DMS53 treated with DMSO at 0.1 percent for 48 hours (cell line): ENCODE data around the gene FAM110D.
A peak's percentile ranks its signal among the peaks of the same experiment; 100 is the strongest.

ENCODE experiments used
- DNase-seq: peaks from one replicate; lab custom pipeline; 2025; ENCODE audit not compliant: unreplicated experiment; lab: John Stamatoyannopoulos, UW

FAM110D gene

GRCh38 chr1:26161415-26162219 is 2.7 kb downstream of the FAM110D start:
- DNase-seq, result peak; percentile 53

DNA sequence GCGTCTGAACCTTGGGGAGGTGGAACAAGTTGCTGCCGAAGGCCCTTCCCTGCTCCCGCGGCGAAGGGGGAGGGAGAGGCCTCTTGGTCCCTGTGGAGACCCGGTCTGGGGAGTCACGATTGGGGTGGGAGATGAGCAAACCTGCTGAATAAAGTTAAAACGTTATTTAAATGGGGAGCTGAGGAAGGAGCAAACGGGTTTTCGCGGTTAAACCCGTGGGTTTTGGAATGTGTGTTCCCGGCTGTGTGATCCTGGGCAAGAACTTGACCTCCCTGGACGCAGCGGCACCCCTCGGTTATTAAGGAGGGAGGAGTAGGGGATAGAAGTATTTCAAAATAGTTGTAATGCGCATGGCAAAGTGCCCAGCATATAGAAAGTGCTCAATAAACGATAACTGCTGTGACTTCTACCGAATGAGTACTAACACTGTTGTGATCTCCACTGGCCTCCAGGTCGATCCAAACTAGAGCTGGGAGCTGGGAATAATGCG is 3.4 kb downstream of the FAM110D start:
- DNase-seq, result no peak

DNA sequence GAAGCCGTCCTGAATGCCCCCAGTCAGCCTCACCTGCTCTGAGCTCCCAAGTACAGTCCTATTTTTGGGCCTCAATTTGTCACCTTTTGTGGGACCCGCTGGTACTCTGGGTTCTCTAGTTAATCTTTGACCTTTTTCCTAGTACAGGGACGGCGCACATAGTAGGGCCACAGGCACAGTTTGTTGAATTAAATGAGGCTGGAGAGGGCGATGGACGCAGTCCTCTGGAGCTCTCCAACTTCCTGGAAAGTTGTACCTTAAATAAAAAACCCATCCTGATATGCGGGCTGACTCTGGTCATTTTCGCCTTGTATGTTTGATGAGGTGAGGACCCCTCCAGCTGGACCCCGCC is 4.8 kb downstream of the FAM110D start:
- peak; percentile 13 for DNase-seq

- no peak for DNase-seq
Measured at GRCh38 chr1:26164036-26164860, 5.4 kb downstream of the FAM110D start.

DNA sequence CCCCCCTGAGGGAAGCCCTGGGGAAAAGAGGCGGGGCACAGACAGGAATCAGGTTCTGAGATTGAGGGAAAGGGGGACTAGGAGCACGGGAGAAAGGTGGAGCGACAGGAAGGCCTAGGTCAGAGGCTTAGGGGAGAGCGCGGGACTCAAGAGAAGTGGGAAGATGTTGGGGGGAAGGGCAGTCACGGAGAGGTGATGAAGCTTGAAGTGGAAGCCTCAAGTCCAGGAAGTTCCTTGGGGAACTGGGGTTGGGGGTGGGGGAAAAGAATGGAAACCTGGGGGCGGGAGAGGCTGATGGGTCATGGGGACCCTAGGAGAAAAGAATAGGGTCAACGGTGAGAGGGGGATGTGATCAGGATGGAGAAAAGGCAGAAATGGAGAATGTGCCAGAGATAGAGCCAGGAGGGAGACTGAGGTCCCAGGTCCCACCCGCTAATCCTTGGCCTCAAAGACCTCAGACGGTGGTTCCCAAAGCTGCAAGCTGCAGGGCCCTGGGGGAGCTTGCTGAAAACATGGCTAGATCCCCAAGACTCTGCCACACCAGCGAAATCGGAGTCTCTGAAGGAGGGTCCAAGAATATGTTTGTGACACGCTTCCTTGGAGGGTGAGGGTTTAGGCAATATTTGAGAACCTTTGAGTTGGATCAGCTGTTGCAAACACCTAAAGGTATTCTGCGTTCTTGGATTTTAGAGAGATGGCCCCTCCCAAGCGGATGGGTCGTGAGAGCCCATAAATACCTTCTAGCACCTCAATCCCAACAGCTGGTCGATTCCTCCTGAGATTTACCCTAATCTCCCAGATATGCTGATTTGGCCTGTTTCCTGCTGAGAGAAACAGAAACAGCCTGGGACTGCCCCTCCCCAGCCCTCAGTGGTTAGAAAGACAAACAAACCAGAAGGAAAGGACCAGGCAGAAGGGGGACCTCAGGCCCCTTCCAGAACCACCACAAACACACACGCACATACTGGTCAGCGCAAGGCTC is 6.3 kb downstream of the FAM110D start:
- DNase-seq, result no peak

- no peak for DNase-seq
Measured at GRCh38 chr1:26166719-26167281, 7.9 kb downstream of the FAM110D start.

- DNase-seq, result no peak
Measured at GRCh38 chr1:26168410-26169197, 9.7 kb downstream of the FAM110D start, which contains the start of gene C1orf232. TSS of gene C1orf232 (minus strand) at chr1:26168963. CDS start at chr1:26168499, 464 bp downstream.

DNA sequence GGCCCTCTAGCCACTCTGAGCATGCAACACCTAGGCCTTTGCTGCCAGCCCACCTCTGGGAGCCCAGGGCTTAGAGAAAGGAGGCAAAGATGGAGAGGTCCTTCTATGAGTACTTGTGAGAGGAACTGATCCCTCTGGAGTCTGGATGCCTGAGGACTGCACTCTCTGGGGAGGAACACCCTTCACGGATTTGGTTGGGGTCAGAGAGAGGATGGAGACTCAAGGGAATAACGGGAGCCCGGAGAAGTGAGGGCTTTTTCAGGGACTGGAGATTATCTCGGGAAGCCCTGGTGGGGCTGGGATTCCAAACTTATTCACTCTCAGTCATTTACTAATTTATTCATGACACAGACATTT is 10.3 kb downstream of the FAM110D start:
- no peak for DNase-seq

DNA sequence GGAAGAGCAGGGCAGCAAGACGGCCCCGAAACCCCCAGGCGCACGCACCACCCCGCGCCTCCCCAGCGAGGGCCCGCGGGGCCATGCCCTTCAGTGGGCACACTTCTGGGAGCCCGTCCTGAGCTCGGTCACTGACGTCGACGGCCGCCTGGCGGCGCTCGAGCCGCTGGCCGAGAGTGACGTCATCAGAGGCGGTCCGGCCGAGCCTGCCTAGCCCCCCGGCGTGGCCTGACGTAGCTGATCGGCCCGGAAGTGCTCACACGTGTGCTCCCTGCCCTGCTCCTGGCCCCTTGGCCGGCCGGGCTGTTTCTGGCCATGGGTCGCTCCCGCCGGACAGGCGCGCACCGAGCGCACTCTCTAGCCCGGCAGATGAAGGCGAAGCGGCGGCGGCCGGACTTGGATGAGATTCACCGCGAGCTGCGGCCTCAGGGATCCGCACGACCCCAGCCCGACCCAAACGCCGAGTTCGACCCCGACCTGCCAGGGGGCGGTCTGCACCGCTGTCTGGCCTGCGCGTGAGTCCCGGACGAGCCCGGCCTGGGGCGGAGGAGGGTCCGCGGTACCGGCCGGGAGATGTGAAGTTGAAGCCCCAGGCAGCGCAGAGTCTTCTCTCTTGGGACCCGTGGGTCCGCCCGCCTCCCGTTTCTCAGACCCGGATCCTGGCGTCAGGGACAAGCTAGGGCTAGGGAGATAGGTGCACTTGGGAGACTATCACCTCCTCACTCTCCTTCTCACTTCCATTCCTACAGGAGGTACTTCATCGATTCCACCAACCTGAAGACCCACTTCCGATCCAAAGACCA is 11.0 kb downstream of the FAM110D start, which contains the start of gene ZNF593:
Gene ZNF593 (plus strand): TSS at position 240 of the 803 bp plus-strand sequence. CDS start 76 bp downstream, at position 316.
- peak; percentile 86 for DNase-seq

- DNase-seq, result no peak
Measured at GRCh38 chr1:26170472-26170821, 11.6 kb downstream of the FAM110D start.

DNA sequence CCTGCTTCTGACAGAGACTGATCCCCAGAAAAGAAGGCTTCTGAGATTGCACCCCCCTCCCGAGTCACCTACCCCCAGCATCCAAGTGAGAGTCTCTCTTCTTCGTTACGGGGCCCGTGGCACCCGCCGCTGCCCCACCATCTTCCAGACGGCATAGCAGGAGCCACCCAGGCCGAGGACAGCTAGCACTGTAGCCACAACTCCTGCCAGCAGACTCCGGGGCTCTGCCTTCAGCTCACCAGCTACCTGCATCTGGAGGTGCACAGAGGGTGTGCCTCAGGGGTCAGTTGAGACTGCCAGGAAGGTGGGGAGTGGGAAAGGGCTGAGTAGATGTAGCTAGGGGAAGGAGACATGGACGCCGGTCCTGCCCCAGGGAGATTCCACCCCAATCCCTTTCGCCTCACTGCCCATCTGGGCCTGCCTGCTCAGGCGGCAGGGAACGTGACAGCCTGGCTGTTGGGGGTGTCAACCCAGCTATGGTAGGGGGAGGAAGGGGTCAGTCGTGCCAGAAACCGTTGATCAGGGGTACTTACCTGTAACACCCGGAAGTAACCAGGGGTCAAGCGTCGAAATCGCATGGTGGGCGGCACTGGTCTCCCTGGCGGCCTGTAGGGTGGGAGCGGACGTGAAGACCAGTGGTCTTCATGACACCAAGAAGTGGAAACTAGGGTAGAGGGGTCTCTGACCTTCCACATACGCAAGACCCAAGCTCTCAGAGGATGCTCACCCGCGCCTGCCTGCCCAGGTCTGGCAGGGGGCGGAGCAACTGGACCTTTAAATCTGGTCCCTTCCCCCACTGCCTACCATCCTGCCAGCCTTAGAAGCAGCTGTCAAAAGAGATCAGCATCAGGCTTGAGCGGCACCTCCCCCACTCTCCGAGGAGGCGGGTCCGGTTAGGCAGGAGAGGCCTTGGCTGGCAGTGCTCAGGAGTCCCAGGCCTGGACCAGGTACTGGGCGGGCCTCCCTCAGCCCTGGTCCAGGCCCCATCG is 12.5 kb downstream of the FAM110D start, which contains the start of gene ZNF593OS:
Gene ZNF593OS (minus strand): TSS at position 749 of the 989 bp plus-strand sequence. CDS start 171 bp downstream, at position 578.
- no peak for DNase-seq

DNA sequence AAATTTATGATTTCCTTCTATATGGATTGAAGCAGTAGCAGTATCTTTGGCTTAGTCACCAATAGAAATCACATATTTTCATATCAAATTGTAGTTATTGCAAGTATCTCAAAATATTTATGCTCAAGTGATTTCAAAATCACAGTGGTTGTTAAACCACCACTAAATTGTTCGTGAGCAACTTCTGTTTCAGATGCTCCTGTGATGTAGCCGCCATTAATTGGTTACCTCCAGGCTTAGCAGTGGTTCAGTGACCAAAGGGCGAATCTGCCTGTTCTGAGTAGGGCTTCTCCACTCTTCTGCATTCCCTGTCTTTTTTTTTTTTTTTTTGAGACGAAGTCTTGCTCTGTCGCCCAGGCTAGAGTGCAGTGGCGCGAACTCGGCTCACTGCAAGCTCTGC is 16.5 kb downstream of the FAM110D start:
- DNase-seq, result no peak

DNA sequence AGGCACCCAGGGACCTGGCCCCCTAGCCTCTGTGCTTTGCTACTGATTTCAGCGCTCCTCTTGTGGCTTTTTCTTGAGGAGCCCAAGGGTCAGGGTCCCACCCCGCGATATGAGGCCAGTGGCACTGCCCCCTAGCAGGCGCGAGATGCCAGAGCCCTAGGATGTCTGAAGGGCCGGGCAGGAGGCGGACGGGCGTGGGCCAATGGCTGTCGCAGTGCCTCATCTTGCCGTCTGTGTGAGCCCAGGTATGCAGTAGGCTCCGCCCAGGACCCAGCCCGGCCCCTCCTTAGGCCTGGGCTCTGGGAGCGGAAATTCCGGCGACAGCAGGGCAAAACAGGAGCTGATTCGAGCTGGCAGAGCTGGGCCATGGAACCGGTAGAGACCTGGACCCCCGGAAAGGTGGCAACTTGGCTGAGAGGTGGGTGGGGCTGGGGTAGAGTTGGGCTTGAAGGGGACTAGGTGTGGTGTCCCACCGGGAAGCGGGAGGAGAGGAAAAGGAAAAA is 18.4 kb downstream of the FAM110D start, which contains the start of gene CNKSR1:
Gene CNKSR1 (plus strand): TSS at position 310 of the 503 bp plus-strand sequence. CDS start 57 bp downstream, at position 367.
- DNase-seq, result peak; percentile 82

GRCh38 chr1:26180010-26180506 is 21.2 kb downstream of the FAM110D start:
- DNase-seq, result no peak

DNA sequence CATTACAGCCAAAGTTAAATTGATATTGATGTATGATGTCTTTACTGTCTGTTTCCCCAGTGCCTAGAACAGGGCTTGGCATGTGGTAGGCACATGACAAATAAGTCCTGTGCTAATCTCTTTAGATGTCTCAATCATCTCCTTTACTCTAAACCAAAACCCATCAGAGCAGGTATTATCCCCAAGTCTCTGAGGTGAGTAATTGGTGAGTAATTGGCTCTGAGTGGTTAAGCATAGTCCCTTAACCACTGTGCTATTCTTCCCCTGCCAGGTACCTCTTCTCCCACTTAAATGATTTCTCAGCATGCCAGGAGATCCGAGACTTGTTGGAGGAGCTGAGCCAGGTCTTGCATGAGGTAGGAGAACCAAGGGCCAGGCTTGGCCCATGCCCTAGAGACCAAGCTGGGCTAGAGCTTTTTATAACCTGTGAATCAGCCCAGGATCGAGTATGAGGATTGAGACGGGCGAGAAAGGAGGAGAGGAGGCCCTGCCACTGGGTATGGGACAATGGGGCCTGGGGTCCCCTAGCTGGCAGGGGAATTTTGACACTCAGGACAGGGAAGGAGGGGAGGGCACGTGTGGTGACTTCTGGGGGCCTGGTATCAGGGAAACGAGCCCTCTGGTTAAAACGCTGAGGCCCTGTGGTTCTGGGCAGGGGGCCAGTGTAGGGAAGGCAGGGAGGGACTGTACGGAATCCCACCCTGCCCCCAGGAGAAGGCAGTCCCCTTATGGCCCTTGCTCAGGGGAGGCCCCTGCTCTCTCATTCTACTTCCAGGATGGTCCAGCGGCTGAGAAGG is 22.9 kb downstream of the FAM110D start:
- no peak for DNase-seq

- DNase-seq, result no peak
Measured at GRCh38 chr1:26182383-26182696, 23.5 kb downstream of the FAM110D start.
